H9 (cell line): ENCODE measurements around the gene CCM2. TPM values are rescaled to one million over a fixed set of nuclear protein-coding genes. Genes with fewer than 3 reads are reported as not detected.

Experiments
- DNase-seq: peaks from one replicate; pipeline ENCODE4 v3.0.0-alpha.2; 2017
- H2AFZ ChIP-seq: one replicate; pipeline ENCODE4 v1.6.1; 2013; ENCODE audit warnings: mild to moderate bottlenecking, low read length, control low read depth, moderate library complexity
- H2AK5ac ChIP-seq: 2 replicates; pipeline ENCODE4 v1.6.1; 2013; ENCODE audit warnings: low read length, control low read depth, mixed read lengths; ENCODE audit not compliant: insufficient read length
- H2BK120ac ChIP-seq: one replicate; pipeline ENCODE4 v1.6.1; 2013; ENCODE audit warnings: low read depth, mild to moderate bottlenecking, low read length, control low read depth, inconsistent platforms; ENCODE audit not compliant: poor library complexity, severe bottlenecking
- H2BK12ac ChIP-seq: 2 replicates; pipeline ENCODE4 v1.6.1; 2013; ENCODE audit warnings: low read length, control low read depth, mixed read lengths, low read depth; ENCODE audit not compliant: insufficient read length
- H2BK15ac ChIP-seq: 2 replicates; pipeline ENCODE4 v1.6.1; 2013; ENCODE audit warnings: low read depth, low read length, control low read depth
- H2BK20ac ChIP-seq: one replicate; pipeline ENCODE4 v1.6.1; 2013; ENCODE audit warnings: low read depth, mild to moderate bottlenecking, low read length, control low read depth, inconsistent platforms; ENCODE audit not compliant: poor library complexity, severe bottlenecking
- H2BK5ac ChIP-seq: 2 replicates; pipeline ENCODE4 v1.6.1; 2013; ENCODE audit warnings: low read length, control low read depth, mixed read lengths; ENCODE audit not compliant: insufficient read length
- H3K14ac ChIP-seq: 2 replicates; pipeline ENCODE4 v1.6.1; 2013; ENCODE audit warnings: low read length, control low read depth; ENCODE audit not compliant: insufficient read depth
- H3K18ac ChIP-seq: 2 replicates; pipeline ENCODE4 v1.6.1; 2013; ENCODE audit warnings: low read depth, mild to moderate bottlenecking, mixed read lengths, low read length, control low read depth; ENCODE audit not compliant: insufficient read length
- H3K23ac ChIP-seq: 2 replicates; pipeline ENCODE4 v1.6.1; 2013; ENCODE audit warnings: low read length, control low read depth, mixed read lengths, low read depth; ENCODE audit not compliant: insufficient read length
- H3K23me2 ChIP-seq: 2 replicates; pipeline ENCODE4 v1.6.1; 2013; ENCODE audit warnings: low read depth, mild to moderate bottlenecking, mixed read lengths, low read length, control low read depth; ENCODE audit not compliant: insufficient read length, poor library complexity, severe bottlenecking
- H3K27ac ChIP-seq: 2 replicates; pipeline ENCODE4 v1.5.1; 2013; ENCODE audit warnings: low read length, control low read depth, mixed read lengths, low read depth; ENCODE audit not compliant: insufficient read length
- H3K27me3 ChIP-seq: 2 replicates; pipeline ENCODE4 v1.6.1; 2013; ENCODE audit warnings: low read length, control low read depth, inconsistent platforms; ENCODE audit not compliant: insufficient read depth
- H3K4ac ChIP-seq: 2 replicates; pipeline ENCODE4 v1.6.1; 2013; ENCODE audit warnings: low read depth, mild to moderate bottlenecking, control low read depth, inconsistent platforms, low read length, moderate library complexity
- H3K4me1 ChIP-seq: 2 replicates; pipeline ENCODE4 v1.6.1; 2013; ENCODE audit warnings: low read length, control low read depth, inconsistent platforms; ENCODE audit not compliant: insufficient read depth
- H3K4me2 ChIP-seq: 2 replicates; pipeline ENCODE4 v1.6.1; 2013; ENCODE audit warnings: low read length, control low read depth, mixed read lengths; ENCODE audit not compliant: insufficient read length, insufficient read depth
- H3K56ac ChIP-seq: 2 replicates; pipeline ENCODE4 v1.6.1; 2013; ENCODE audit warnings: low read depth, mild to moderate bottlenecking, mixed read lengths, low read length, control low read depth; ENCODE audit not compliant: insufficient read length
- H3K79me1 ChIP-seq: 2 replicates; pipeline ENCODE4 v1.6.1; 2013; ENCODE audit warnings: low read depth, mild to moderate bottlenecking, moderate library complexity, low read length, control low read depth, inconsistent platforms; ENCODE audit not compliant: insufficient read depth, poor library complexity, severe bottlenecking
- H3K79me2 ChIP-seq: 2 replicates; pipeline ENCODE4 v1.6.1; 2013; ENCODE audit warnings: low read length, control low read depth, inconsistent platforms; ENCODE audit not compliant: insufficient read depth
- H3K9ac ChIP-seq: 2 replicates; pipeline ENCODE4 v1.6.1; 2013; ENCODE audit warnings: low read length, control low read depth, mixed read lengths; ENCODE audit not compliant: insufficient read length; ENCODE audit errors: extremely low read depth
- H3K9me3 ChIP-seq: one replicate; pipeline ENCODE4 v1.6.1; 2013; ENCODE audit warnings: low read depth, low read length, inconsistent platforms; ENCODE audit not compliant: control insufficient read depth
- H3T11ph ChIP-seq: one replicate; pipeline ENCODE4 v1.6.1; 2013; ENCODE audit warnings: mild to moderate bottlenecking, low read length, control low read depth, inconsistent platforms
- H4K20me1 ChIP-seq: one replicate; pipeline ENCODE4 v1.6.1; 2013; ENCODE audit not compliant: control insufficient read depth, insufficient read length, insufficient read depth
- H4K5ac ChIP-seq: 2 replicates; pipeline ENCODE4 v1.6.1; 2013; ENCODE audit warnings: low read depth, mild to moderate bottlenecking, mixed read lengths, low read length, control low read depth; ENCODE audit not compliant: insufficient read length
- H4K8ac ChIP-seq: replicated peaks from 2 replicates; pipeline ENCODE4 v1.6.1; 2013; ENCODE audit warnings: low read length, control low read depth, mixed read lengths, low read depth; ENCODE audit not compliant: insufficient read length
- H4K91ac ChIP-seq: 2 replicates; pipeline ENCODE4 v1.6.1; 2013; ENCODE audit warnings: low read depth, mild to moderate bottlenecking, moderate library complexity, mixed read lengths, low read length, control low read depth; ENCODE audit not compliant: insufficient read length
- H3K27ac Mint-ChIP-seq, 3 experiments: 2 replicates in 2 of 3; 3 replicates in 1 of 3; pipeline ENCODE4 v1.8.0; 2020 to 2021; ENCODE audit warnings: mixed read lengths in 3 of 3, mild to moderate bottlenecking in 1 of 3, moderate library complexity in 1 of 3
- H3K27me3 Mint-ChIP-seq: 2 replicates; pipeline ENCODE4 v1.8.0; 2021; ENCODE audit warnings: low read depth, mild to moderate bottlenecking, moderate library complexity, mixed read lengths
- H3K36me3 Mint-ChIP-seq, 3 experiments: 2 replicates in 2 of 3; 3 replicates in 1 of 3; pipeline ENCODE4 v1.8.0; 2020 to 2021; ENCODE audit warnings: low read depth in 3 of 3, mixed read lengths in 3 of 3; ENCODE audit not compliant: insufficient read depth in 1 of 3
- H3K4me1 Mint-ChIP-seq, 2 experiments: 2 replicates each; pipeline ENCODE4 v1.8.0; 2020; ENCODE audit warnings: mixed read lengths in 2 of 2
- H3K4me3 Mint-ChIP-seq, 2 experiments: 2 replicates in 1 of 2; 3 replicates in 1 of 2; pipeline ENCODE4 v1.8.0; 2020 to 2021; ENCODE audit warnings: mild to moderate bottlenecking in 2 of 2, mixed read lengths in 2 of 2, moderate library complexity in 1 of 2
- H3K9me3 Mint-ChIP-seq, 2 experiments: 2 replicates in 1 of 2; 3 replicates in 1 of 2; pipeline ENCODE4 v1.8.0; 2020; ENCODE audit warnings: mild to moderate bottlenecking in 2 of 2, mixed read lengths in 2 of 2, moderate library complexity in 1 of 2
- CTCF ChIP-seq: fragments of 200-600 bp; sonication (generic); conservative IDR thresholded peaks from 3 replicates; pipeline ENCODE4 v1.8.0; 2021; ENCODE audit warnings: antibody characterized with exemption, mild to moderate bottlenecking
- WGBS: extraction: QIAGEN DNeasy Blood & Tissue Kit; methylation state at CpG from one replicate; pipeline ENCODE4 v1.1.7; 2013; ENCODE audit warnings: missing lambda C conversion rate, low lambda C conversion rate, mixed read lengths; ENCODE audit not compliant: insufficient read length; ENCODE audit errors: extremely low coverage; 5-methylcytosine and 5-hydroxymethylcytosine counted together
- total RNA-seq: library from RNA; stranded (reverse); gene quantifications from 2 replicates; pipeline ENCODE4 v1.2.1, GENCODE V29; 2021

Gene CCM2
- total RNA-seq, 1 experiment from 2014 or later, result 30.4 TPM

- Histone ChIP-seq H3K27ac (no peak overlapping the region), H3T11ph (no peak overlapping the region), H3K4ac (no peak overlapping the region), H4K5ac (no peak overlapping the region), H3K18ac (no peak overlapping the region), H3K4me1 (no peaks in the 10 kb centered on the region), H2AK5ac (no peak overlapping the region), H3K23ac (no peak overlapping the region), H3K79me1 (no peaks in the 10 kb centered on the region), H3K56ac (no peak overlapping the region), H3K4me2 (no peak overlapping the region), H4K8ac (no peak overlapping the region), H3K79me2 (no peaks in the 10 kb centered on the region), H3K27me3 (no peaks in the 10 kb centered on the region; the same call in 1 of the 2 replicates), H3K14ac (no peak overlapping the region), H2BK15ac (no peak overlapping the region), H2BK12ac (no peak overlapping the region), H3K9ac (no peak overlapping the region), H2BK120ac (no peak overlapping the region), H2AFZ (no peak overlapping the region), H3K9me3 (no peaks in the 10 kb centered on the region), H3K23me2 (no peaks in the 10 kb centered on the region), H2BK20ac (no peak overlapping the region), H2BK5ac (no peak overlapping the region), H4K20me1 (no peaks in the 10 kb centered on the region), H4K91ac (no peak overlapping the region)
- DNase-seq, result no peak
- peaks cover 32% of the 10 kb centered on the region for H3K27me3 Mint-ChIP-seq
- TF ChIP-seq CTCF, result no peak
- H3K4me3 Mint-ChIP-seq, result no peak overlapping the region
- no peaks in the 10 kb centered on the region for H3K4me1 Mint-ChIP-seq
- H3K9me3 Mint-ChIP-seq, result peaks cover 2 to 3% of the 10 kb centered on the region in 2 experiments; a peak in 2 of 5 replicates
- H3K36me3 Mint-ChIP-seq, result no peaks in the 10 kb centered on the region
- 100% methylated on average over 1 of the region's 8 CpGs for WGBS
- no peak overlapping the region for H3K27ac Mint-ChIP-seq
Measured at GRCh38 chr7:44958645-44959344, 41.2 kb upstream of the CCM2 start.
